Measurements from ENCODE around the gene HTRA3. TPM values are rescaled to one million over a fixed set of nuclear protein-coding genes. Genes with fewer than 3 reads are reported as not detected.
A peak's percentile ranks its signal among the peaks of the same experiment; 100 is the strongest.

HTRA3 gene
- total RNA-seq, 4 donors from 2014 or later: 4.0 to 18.2 (median 11.4) TPM

- peak in 1 of 2 donors; percentile 52 for DNase-seq (ENCODE audit: low spot score in 2 of 2)
- TF ChIP-seq CTCF (IDR thresholded peaks at IDR 0.05) (no peak), POLR2A (IDR thresholded peaks at IDR 0.05) (no peak)
- H3K4me3 ChIP-seq (ENCODE audit: low read depth, poor library complexity, severe bottlenecking): no peak overlapping the region
- intact Hi-C loops (cut with DNase I; ENCODE audit: low total_unique reads): no loop called here
- WGBS, 2 donors: 82 to 84% methylated on average over 7 of the region's 7 CpGs
These were observed 80.2 kb downstream of the HTRA3 start for GRCh38 chr4:8349664-8350236.

GRCh38 chr4:8350352-8350751, 80.8 kb downstream of the HTRA3 start:
- H3K4me3 ChIP-seq (ENCODE audit: low read depth, poor library complexity, severe bottlenecking): no peak overlapping the region
- TF ChIP-seq POLR2A (IDR thresholded peaks at IDR 0.05) (no peak), CTCF (IDR thresholded peaks at IDR 0.05) (no peak)
- intact Hi-C loops (cut with DNase I; ENCODE audit: low total_unique reads): no loop called here
- 98% methylated on average over 13 of the region's 13 CpGs for WGBS, 2 donors
- peak in 1 of 2 donors; percentile 59 for DNase-seq (ENCODE audit: low spot score in 2 of 2)

GRCh38 chr4:8350841-8351461, 81.4 kb downstream of the HTRA3 start:
- no peak overlapping the region for H3K4me3 ChIP-seq (ENCODE audit: low read depth, poor library complexity, severe bottlenecking)
- intact Hi-C loops (cut with DNase I; ENCODE audit: low total_unique reads): no loop called here
- no peak for TF ChIP-seq POLR2A (IDR thresholded peaks at IDR 0.05)
- no peak for TF ChIP-seq CTCF (IDR thresholded peaks at IDR 0.05)
- 87 to 92% methylated on average over 17 to 19 of the region's 19 CpGs for WGBS, 2 donors
- DNase-seq (ENCODE audit: low spot score in 2 of 2): peak in 1 of 2 donors; percentile 65

GRCh38 chr4:8351931-8352367, 82.4 kb downstream of the HTRA3 start:
- no peak overlapping the region for H3K4me3 ChIP-seq (ENCODE audit: low read depth, poor library complexity, severe bottlenecking)
- WGBS, 2 donors: 51 to 53% methylated on average over 8 of the region's 8 CpGs
- no peak for TF ChIP-seq POLR2A (IDR thresholded peaks at IDR 0.05)
- no peak for TF ChIP-seq CTCF (IDR thresholded peaks at IDR 0.05)
- DNase-seq (ENCODE audit: low spot score in 2 of 2): no peak
- intact Hi-C loops (cut with DNase I; ENCODE audit: low total_unique reads): no loop called here

- no peak overlapping the region for H3K4me3 ChIP-seq (ENCODE audit: low read depth, poor library complexity, severe bottlenecking)
- intact Hi-C loops (cut with DNase I; ENCODE audit: low total_unique reads): no loop called here
- 83 to 84% methylated on average over 12 to 13 of the region's 20 CpGs for WGBS, 2 donors
- TF ChIP-seq CTCF (IDR thresholded peaks at IDR 0.05): no peak
- no peak for TF ChIP-seq POLR2A (IDR thresholded peaks at IDR 0.05)
- peak in 1 of 2 donors; percentile 83 for DNase-seq (ENCODE audit: low spot score in 2 of 2)
These were observed 83.0 kb downstream of the HTRA3 start for GRCh38 chr4:8352368-8353157.

Measured in lower leg skin (tissue), 4 donors.